GM21576 (cell line): ENCODE measurements around the gene FANCL.
"Not testable (repeated sequence)": the region's sequence is repeated elsewhere in the genome, so short reads cannot be mapped to it uniquely, and the experiment has no call there.

ENCODE experiments used
- ATAC-seq: cut with Tn5 transposase; IDR thresholded peaks from one replicate; pipeline ENCODE4 v1.9.1; 2021; ENCODE audit warnings: mild to moderate bottlenecking, moderate library complexity; ENCODE audit not compliant: unreplicated experiment

Gene FANCL

DNA sequence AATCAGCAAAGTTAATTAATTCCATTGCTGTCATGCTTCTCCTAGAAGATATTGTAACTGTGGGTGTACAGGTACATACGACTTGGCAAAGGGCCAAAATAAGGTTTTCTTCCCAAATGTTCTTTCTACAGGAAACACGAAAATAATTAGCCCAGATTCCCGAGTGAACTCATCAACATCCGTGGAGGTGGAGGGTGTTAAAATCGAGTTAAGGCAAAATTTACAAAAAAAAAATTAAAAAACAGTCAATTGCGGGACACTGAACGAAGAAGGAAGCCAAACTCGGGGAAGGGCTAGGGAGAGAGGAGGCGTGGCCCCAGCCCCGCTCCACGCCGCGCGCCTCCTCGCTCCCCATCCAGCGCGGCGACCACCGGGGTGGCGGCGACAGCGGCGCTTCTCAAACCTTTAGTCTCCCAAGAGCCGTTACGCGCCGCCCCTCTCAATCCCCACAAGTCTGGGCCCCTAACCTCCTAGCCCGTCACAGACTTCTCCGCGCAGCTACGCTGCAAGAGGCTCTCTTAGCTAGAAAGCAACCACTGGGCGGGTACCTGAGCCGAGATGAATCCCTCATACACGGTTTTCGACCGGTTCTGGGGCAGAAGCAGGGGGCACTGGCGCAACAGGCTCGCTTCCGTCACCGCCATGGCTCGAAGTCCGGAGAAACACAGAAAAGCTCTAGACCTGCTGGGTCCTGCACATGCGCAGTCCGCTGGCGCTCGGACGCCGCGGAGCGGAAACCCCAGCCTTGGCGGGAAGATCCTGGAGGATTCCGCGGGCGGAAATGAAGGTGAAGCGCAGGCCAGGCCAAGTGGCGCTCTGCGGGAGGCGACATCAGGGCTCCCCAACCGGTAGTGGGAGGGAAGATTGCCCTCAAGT is at the start of gene FANCL:
FANCL (minus strand) TSS at position 656 of the 876 bp plus-strand sequence; CDS start at position 644, 12 bp downstream.
- peak; percentile 71 for ATAC-seq

DNA sequence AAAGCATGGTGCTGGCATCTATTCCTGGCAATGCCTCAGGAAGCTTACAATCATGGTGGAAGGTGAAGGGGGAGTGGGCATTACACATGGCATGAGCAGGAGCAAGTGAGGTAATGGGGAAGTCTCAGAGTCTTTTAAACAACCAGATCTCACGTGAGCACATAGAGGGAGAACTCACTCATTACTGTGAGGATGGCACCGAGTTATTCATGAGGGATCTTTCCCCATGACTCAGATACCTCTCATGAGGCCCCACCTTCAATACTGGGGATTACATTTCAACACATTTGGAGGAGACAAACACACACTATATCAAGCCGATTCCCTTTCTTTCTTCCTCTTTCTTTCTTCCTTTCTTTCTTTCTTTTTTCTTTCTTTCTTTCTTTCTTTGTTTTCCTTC is 47.9 kb upstream of the FANCL start:
- ATAC-seq, result no peak

DNA sequence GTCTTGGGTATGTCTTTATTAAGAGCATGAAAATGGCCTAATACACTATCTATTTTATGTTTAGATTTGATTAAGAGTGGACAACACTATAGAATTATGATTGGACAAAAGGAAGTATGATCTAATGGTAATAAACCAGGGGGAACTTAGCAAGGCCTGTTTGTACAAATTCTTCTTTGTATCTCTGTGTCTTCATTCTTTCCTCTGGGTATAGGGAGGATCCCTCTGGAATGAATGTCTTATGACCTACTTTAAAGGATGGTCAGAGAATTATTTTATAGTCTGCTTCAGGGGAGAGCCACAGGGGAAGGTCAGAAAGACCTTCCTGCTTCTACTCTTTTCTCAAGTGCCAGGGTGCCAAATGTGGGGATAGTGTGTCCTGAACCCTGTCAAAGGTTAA is 42.8 kb upstream of the FANCL start:
- ATAC-seq, result no peak

DNA sequence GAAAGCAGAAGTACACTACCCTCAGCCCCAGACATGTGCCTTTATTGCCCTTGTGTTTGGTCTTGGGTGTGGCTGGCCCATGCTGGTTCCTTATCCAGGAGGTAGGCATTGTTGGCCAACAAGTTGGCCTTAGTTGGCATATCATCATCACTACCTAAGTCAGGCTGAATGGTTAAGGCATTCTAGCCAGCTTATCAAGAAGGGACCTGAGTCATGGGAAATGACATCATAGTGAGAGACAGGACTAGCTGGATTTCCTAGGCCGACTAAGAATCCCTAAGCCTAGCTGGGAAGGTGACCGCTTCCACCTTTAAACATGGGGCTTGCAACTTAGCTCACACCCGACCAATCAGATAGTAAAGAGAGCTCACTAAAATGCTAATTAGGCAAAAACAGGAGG is 34.0 kb upstream of the FANCL start:
- ATAC-seq, result not testable (repeated sequence)

DNA sequence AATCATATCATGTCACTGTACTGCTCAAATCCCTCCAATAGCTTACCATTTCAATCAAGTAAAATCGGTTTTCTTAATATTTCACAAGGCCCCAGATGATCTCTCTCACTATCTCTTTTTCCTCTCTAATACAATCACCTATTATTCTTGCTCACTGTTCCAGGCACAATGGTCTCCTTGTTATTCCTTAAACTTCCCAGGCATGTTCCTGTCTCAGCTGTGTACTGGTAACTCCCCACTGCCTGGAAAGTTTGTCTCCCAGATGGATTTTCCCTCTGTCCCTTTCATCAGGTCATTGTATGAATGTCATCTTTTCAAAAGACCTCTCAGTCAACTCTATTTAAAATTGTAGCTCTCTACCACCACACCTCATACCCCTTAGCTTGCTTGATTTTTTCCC is 30.7 kb upstream of the FANCL start:
- no peak for ATAC-seq

DNA sequence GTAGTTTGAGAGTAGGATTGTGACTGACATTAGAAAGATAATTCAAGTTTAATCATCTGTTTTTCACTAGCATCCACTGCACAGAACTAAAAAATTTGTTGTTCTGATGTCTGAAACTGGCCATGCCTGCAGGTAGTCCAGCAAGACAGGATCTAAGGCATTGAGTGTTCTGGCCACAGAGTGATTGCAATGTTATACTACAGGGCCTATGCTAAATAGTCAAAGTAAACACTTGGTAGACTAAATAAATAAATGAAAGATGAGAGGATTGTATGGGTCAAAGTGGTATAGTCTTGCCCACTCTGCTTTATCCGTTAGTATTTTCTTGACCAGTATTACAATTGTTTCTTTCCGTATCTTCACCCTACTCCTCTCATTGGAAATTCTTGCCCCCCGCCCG is 27.6 kb upstream of the FANCL start:
- ATAC-seq, result no peak

DNA sequence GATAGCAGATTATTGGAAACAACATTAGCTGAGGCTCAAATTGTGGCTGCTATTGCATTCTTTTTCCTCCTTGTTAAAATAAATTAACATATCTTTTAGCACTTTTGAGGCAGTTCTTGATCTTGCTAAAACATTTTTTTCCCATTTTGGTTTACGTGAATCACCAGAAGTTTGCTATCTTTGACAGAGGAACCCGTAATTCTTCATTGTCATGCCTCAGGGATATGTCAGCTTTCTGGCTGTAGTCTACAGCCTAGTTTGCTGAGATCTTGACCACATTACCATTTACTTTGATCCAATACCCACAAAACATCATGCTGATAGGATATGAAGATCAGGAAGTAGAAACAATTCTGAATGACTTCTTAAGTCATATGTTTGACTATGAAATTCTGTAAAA is 25.1 kb upstream of the FANCL start:
- ATAC-seq, result no peak

DNA sequence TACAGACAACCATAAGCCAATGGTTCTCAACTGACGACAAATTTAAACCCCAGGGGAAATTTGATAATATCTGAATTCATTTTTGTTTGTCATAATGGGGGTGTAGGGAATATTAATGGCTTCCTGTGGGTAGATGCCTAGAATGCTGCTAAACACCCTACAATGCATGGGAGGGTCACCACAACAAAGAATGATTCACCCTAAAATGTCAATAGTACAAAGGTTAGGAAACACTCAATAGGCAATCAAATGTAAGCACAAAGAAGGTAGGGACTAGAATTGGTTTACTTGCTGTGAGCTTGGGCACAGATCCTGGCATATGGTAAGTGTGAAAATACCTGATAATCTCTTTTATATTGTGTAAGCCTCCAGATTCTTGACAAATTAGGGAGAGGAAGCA is 20.1 kb upstream of the FANCL start:
- ATAC-seq, result no peak

DNA sequence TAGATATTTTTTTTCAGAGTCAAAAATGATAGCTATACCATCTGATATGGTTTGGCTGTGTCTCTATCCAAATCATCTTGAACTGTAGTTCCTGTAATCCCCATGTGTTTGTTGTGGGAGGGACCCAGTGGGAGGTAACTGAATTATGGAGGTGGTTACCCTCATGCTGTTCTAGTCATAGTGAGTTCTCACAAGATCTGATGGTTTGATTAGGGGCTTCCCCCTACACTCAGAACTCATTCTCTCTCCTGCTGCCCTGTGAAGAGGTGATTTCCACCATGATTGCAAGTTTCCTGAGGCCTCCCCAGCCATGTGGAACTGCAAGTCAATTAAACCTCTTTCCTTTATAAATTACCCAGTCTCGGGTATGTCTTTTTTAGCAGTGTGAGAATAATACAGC is 17.3 kb upstream of the FANCL start:
- ATAC-seq, result peak; percentile 53

DNA sequence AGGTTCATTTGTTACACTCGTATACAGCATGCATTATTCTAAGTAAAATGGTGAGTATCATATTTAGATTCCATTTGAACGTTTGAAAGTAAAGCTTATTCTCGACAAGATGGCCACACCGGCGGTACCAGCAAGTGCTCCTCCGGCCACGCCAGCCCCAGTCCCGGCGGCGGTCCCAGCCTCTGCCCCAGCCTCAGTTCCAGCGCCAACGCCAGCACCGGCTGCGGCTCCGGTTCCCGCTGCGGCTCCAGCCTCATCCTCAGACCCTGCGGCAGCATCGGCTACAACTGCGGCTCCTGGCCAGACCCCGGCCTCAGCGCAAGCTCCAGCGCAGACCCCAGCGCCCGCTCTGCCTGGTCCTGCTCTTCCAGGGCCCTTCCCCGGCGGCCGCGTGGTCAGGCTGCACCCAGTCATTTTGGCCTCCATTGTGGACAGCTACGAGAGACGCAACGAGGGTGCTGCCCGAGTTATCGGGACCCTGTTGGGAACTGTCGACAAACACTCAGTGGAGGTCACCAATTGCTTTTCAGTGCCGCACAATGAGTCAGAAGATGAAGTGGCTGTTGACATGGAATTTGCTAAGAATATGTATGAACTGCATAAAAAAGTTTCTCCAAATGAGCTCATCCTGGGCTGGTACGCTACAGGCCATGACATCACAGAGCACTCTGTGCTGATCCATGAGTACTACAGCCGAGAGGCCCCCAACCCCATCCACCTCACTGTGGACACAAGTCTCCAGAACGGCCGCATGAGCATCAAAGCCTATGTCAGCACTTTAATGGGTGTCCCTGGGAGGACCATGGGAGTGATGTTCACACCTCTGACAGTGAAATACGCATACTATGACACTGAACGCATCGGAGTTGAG is 10.4 kb upstream of the FANCL start:
- ATAC-seq, result not testable (repeated sequence)

DNA sequence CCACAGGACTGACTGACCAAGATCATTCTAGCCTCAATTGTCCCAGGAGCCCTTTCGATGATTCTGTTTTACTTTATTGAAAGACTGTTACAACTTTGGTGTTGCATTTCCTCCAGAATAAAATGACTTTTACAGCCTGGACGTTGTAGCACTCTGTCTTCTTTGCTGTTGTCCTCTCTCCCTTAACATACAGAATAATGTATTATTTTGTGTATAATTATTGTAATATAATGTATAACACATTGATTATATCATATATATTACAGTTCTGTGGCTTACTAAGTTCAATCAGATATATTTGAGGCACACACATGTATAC is 380 bp upstream of the FANCL start:
- no peak for ATAC-seq

DNA sequence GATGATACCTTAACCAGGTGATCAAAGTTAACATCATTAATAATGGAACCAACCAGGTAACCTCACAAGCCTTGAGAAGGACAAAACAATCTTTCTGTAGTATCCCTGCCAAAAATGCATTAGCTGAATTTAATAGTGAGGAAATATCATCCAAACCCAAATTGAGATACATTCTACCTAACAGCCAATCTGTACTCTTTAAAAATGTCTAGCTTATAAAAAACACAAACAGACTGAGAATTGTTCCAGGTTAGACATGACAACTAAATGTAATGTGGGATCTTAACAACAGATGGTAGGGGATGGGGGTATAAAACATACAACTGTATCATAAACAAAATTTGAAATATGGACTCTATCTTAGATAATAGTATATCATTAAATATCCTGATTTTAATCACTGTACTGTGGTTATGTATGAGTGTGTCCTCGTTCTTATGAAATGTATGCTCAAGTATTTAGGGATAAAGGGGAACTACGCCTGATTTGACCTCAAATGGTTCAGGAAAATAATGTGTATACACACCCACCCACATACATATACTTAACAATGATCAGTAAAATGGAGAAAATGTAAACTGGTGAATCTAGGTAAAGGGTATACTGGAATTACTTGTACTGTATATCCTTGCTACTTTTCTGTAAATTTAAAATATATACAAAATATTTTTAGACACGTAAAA is 1.7 kb downstream of the FANCL start:
- no peak for ATAC-seq

DNA sequence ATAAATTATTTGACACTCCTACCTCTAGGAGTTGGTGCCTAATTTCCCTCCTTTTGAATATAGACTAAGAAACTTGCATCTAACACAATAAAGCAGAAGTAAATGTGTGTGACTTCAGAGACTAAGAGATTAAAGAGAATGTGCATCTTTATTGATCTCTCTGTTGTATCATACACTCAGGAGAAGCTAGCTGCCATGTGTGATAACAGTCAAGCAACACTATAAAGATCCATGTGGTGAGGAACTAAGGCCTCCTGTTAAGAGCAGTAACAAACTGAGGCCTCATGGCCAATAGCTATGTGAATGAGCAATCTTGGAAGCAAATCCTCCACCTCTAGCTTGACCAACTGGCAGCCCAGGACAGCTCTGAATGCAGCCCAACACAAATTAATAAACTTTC is 3.4 kb downstream of the FANCL start:
- ATAC-seq, result peak; percentile 29

DNA sequence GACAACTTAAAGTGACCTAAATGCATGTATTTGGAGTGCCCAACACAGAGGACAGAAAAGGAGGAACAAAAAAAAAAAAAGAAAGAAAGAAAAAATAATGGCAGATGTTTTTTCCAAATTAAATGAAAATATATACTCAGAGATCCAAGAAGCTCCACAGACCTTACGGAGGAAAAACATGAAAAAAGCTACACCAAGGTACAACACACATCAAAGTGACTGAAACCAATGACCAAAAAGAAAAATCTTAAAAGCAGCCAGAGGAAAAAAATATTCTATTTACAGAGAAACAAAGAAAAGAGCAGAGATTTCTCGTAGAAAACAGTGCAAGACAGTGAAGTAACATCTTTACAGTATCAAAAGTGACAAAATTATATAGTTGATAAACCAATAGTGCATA is 5.1 kb downstream of the FANCL start:
- ATAC-seq, result no peak

DNA sequence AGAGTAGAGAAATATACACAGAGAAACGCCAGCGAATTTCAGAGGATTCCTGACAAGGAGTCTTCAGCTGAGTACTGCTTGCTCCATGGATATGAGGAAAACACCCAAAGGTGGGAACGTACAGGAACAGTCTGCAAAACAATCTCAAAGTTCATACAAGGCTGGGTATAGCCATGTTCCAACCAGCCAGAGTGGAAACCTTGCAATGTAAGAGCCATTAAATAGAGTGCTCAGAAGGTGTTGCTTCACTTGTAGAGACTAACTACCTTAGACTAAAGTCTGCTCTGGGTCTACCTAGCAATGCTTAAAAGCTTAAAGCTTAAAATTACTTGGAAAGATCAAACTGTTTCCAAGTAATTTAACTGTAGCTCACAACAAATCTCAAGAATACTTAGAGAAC is 6.0 kb downstream of the FANCL start:
- no peak for ATAC-seq

DNA sequence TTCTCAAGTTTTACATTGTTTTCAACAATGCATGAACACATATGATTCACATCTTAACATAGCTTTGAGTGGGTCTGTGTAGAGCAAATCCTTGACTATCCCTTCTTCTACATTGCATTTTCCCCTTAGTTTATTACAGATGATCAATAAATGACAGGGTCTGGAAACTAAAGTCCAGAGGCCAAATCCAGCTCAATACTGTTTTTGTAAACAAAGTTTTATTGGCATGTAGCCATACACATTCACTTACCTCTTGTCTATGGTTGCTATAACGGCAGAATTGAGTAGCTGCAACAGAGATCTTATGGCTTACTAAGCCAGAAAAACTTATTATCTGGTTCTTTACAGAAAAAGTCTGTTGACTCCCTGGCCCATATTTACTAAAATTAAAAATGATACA is 12.8 kb downstream of the FANCL start:
- no peak for ATAC-seq

DNA sequence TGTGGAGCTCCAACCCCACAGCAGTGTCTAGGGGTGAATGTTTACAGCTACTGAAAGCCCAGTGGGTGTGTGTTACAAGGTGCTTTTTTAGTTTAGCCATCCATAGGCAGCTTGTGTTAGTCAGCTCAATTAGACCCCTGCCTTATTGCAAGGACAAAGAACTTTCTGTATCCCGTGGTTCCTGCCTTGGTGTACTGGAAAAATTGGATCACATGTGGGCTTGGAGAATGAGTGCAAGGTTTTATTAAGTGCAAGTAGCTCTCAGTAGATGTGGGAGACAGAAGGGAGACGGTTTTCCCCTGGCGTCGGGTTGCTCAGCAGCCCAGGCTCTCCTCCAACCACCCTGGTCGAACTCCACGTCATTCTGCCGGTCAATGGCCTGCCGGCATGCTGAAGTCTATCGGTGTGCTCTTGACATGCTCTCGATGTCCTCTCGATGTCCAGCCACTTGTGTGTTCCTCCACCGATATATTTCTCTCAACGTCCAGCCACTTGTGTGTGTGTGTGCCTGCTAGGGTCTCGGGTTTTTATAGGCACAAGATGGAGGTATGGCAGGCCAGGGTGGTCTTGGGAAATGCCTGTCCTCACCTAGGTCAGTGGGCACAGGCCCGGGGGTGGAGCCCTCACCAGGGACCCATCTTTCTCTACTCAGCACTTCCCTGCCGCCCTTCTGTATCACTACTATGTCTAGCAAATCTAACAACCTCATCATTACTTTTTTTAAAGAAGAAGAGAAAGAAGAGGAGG is 13.8 kb downstream of the FANCL start:
- ATAC-seq, result no peak

DNA sequence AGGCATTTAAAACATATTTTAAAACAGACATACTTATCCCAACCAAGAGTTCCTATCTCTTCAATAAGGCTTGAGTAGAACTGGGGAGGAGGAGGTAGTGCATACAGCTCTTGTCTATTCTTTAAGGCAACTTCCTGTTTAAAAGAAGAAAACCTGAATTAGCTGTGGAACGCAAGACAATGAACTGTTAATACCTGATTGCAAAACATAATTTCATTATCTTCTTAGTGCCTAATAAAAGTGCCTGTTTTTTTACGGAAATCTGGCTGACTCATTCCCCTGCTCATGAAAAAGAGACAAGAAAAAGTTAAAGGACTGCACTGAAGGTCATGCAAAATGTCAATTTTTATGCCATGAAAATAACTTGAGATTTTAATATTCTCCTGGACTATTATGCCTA is 19.2 kb downstream of the FANCL start:
- no peak for ATAC-seq

DNA sequence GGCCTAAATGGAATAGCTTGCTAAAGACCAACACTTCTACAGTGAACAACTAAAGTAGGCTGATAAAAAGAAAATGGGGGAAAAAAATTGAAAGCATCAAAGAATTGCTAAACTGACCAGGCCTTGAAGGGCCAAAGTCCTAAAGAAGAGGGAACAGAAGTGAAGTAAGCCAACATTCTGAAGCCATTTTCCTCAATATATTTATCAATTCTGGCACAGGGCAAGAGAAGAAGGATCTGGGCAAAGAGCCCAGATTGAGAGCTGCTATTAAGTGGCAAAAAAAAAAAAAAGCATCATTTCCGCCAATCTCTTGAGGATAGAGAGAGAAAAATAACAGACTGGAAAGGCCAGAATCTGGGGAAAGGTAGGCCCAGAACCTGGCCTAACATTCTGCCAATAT is 25.7 kb downstream of the FANCL start:
- ATAC-seq, result no peak

DNA sequence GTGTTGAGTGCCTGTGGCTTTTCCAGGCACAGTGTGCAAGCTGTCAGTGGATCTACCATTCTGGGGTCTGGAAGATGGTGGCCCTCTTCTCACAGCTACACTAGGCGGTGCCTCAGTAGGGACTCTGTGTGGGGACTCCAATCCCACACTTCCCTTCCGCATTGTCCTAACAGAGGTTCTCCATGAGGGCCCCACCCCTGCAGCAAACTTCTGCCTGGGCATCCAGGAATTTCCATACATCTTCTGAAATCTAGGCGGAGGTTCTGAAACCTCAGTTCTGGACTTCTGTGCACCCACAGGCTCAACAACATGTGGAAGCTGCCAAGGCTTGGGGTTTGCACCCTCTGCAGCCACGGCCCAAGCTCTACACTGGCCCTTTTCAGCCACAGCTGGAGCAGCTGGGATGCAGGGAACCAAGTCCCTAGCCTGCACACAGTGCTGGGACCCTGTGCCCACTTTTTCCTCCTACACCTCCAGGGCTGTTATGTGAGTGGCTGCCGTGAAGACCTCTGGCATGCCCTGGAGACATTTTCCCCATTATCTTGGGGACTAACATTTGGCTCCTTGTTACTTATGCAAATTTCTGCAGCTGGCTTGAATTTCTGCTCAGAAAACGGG is 30.1 kb downstream of the FANCL start:
- ATAC-seq, result not testable (repeated sequence)
